ENCODE measurements around the gene MYRFL.

DNA sequence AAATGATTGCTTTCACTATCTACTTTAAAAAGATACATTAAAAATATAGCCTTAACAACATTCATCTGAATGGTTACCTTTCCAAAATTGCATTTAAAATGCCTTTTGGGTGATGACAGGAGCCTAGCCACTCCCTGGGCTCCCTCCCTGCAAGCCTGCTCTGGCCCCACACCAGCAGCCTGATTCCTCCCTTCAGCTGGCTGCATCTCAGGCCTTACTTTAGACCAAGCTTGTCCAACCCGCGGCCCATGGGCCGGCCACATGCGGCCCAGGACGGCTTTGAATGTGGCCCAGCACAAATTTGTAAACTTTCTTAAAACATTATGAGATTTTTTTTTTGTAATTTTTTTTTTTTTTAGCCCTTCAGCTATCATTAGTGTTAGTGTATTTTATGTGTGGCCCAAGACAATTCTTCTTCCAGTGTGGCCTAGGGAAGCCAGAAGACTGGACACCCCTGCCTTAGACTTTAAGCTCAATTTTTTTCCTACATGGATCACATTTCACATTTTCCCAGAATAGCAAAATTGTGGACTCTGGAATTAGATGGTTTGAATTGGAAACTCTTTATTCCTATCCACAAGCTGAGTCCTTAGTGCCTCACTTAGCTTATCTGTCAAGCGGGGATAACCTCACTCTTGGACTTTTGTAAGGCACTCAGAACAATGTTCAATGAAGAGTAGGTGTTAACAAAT, 124.4 kb downstream of the MYRFL start:
- TF ChIP-seq CTCF (conservative IDR thresholded peaks at IDR 0.05; ENCODE audit: low read length) (no peak), EZH2phosphoT487 (IDR thresholded peaks at IDR 0.05; ENCODE audit: borderline replicate concordance) (no peak)
